Measurements from ENCODE around the gene GTPBP8. TPM values are rescaled to one million over a fixed set of nuclear protein-coding genes. Genes with fewer than 3 reads are reported as not detected.
"Not testable (repeated sequence)": the region's sequence is repeated elsewhere in the genome, so short reads cannot be mapped to it uniquely, and the experiment has no call there.

The GTPBP8 gene
- total RNA-seq, 1 donor from 2014 or later: 25.3 TPM

GRCh38 chr3:113002037-113002436 lies 11.3 kb downstream of the GTPBP8 start:
- DNase-seq: no peak

GRCh38 chr3:113002679-113003078 lies 11.9 kb downstream of the GTPBP8 start:
- no peak for DNase-seq

- no peak for DNase-seq
Measured at GRCh38 chr3:113005611-113006010, 14.8 kb downstream of the GTPBP8 start.

GRCh38 chr3:113006359-113007056 lies 15.7 kb downstream of the GTPBP8 start:
- DNase-seq: no peak

- no peak for DNase-seq
Measured at GRCh38 chr3:113008117-113008516, 17.3 kb downstream of the GTPBP8 start.

- no peak for DNase-seq
Measured at GRCh38 chr3:113013593-113013992, 22.8 kb downstream of the GTPBP8 start.

GRCh38 chr3:113018536-113019181 lies 27.9 kb downstream of the GTPBP8 start:
- no peak for DNase-seq

GRCh38 chr3:113019182-113020137 lies 28.7 kb downstream of the GTPBP8 start:
- DNase-seq: peak; percentile 87

GRCh38 chr3:113021471-113021870 lies 30.7 kb downstream of the GTPBP8 start:
- DNase-seq: no peak

GRCh38 chr3:113034011-113034410 lies 43.2 kb downstream of the GTPBP8 start:
- no peak for DNase-seq

- DNase-seq: no peak
Measured at GRCh38 chr3:113035387-113035982, 44.7 kb downstream of the GTPBP8 start.

GRCh38 chr3:113038328-113038727 lies 47.5 kb downstream of the GTPBP8 start:
- no peak for DNase-seq

GRCh38 chr3:113039546-113039945 lies 48.8 kb downstream of the GTPBP8 start:
- no peak for DNase-seq

GRCh38 chr3:113040231-113040630 lies 49.4 kb downstream of the GTPBP8 start:
- no peak for DNase-seq

- no peak for DNase-seq
Measured at GRCh38 chr3:113043686-113044085, 52.9 kb downstream of the GTPBP8 start.

- DNase-seq: not testable (repeated sequence)
Measured at GRCh38 chr3:113046186-113046965, 55.6 kb downstream of the GTPBP8 start.

GRCh38 chr3:113051302-113051711 lies 60.5 kb downstream of the GTPBP8 start:
- DNase-seq: peak; percentile 77
